Right lobe of liver (tissue), 4 donors: Measurements from ENCODE around the gene SSB.

ENCODE experiments used
- POLR2A ChIP-seq: fragments of 450-650 bp; IDR thresholded peaks from one replicate; pipeline ENCODE4 v1.6.1; 2017; ENCODE audit warnings: antibody characterized with exemption, mild to moderate bottlenecking
- TF ChIP-seq, protein P1 (sequence below), 4 donors: fragments of 200-600 bp in 3 of 4; fragments of 450-650 bp in 1 of 4; IDR thresholded peaks; one replicate each; pipeline versions ENCODE4 v1.5.1 to v1.8.0; 2016 to 2022; ENCODE audit warnings: antibody characterized with exemption in 4 of 4, mild to moderate bottlenecking in 2 of 4
- donor health status: DM: no; HTN: no; CAD: no.
- donor health status: DM: no; HTN: no; CAD: no.
- donor health status: DM: no; HTN: yes; CAD: no.

- TF ChIP-seq, protein P1, sequence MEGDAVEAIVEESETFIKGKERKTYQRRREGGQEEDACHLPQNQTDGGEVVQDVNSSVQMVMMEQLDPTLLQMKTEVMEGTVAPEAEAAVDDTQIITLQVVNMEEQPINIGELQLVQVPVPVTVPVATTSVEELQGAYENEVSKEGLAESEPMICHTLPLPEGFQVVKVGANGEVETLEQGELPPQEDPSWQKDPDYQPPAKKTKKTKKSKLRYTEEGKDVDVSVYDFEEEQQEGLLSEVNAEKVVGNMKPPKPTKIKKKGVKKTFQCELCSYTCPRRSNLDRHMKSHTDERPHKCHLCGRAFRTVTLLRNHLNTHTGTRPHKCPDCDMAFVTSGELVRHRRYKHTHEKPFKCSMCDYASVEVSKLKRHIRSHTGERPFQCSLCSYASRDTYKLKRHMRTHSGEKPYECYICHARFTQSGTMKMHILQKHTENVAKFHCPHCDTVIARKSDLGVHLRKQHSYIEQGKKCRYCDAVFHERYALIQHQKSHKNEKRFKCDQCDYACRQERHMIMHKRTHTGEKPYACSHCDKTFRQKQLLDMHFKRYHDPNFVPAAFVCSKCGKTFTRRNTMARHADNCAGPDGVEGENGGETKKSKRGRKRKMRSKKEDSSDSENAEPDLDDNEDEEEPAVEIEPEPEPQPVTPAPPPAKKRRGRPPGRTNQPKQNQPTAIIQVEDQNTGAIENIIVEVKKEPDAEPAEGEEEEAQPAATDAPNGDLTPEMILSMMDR (IDR thresholded peaks at IDR 0.05): no peak
- no peak for TF ChIP-seq POLR2A
These were observed 42.3 kb upstream of the SSB start for GRCh38 chr2:169756342-169756741.
